H1 (cell line): ENCODE results near the gene SKIL.

Experiments used
- EZH2 ChIP-seq: fragments of 200-600 bp; sonication (generic); IDR thresholded peaks from 2 replicates; pipeline ENCODE4 v1.7.1; 2012; ENCODE audit warnings: low read depth, mild to moderate bottlenecking, moderate library complexity, low read length, inconsistent platforms; ENCODE audit not compliant: severe bottlenecking
- POLR2A ChIP-seq, 2 experiments: IDR thresholded peaks; 1 replicate in 1 of 2; 2 replicates in 1 of 2; pipeline ENCODE4 v1.6.1; 2011; ENCODE audit warnings: low read depth in 2 of 2, low read length in 2 of 2, mild to moderate bottlenecking in 2 of 2; ENCODE audit errors: control extremely low read depth in 1 of 2
- USF2 ChIP-seq: IDR thresholded peaks from 2 replicates; pipeline ENCODE4 v1.6.1; 2011; ENCODE audit warnings: low read length, improper control_type of control experiment

- TF ChIP-seq USF2 (no peak), POLR2A (IDR thresholded peaks at IDR 0.05; ENCODE audit: control extremely low read depth in 1 of 2, low read depth in 2 of 2, low read length in 2 of 2) (no peak), EZH2 (no peak)
Observed at GRCh38 chr3:170438836-170439235, 81.3 kb downstream of the SKIL start.
